Mesenchymal stem cell (in vitro differentiated cells and primary cell): ENCODE results near the gene KIAA0753.

Experiments used
- DNase-seq: peaks from one replicate; pipeline ENCODE4 v3.0.0-alpha.2; 2013
- H2AFZ ChIP-seq: one replicate; pipeline ENCODE4 v1.6.1; 2013; ENCODE audit warnings: low read depth, mild to moderate bottlenecking, control low read depth, inconsistent platforms, low read length, moderate library complexity
- H2AK5ac ChIP-seq: 2 replicates; pipeline ENCODE4 v1.6.1; 2013; ENCODE audit warnings: low read length, moderate library complexity, mild to moderate bottlenecking, inconsistent platforms; ENCODE audit not compliant: severe bottlenecking
- H2BK120ac ChIP-seq: one replicate; pipeline ENCODE4 v1.6.1; 2013; ENCODE audit warnings: low read depth, mild to moderate bottlenecking, inconsistent platforms, low read length, moderate library complexity
- H2BK12ac ChIP-seq, 2 experiments: one replicate each; pipeline ENCODE4 v1.6.1; 2013; ENCODE audit warnings: inconsistent platforms in 2 of 2, low read length in 2 of 2, mild to moderate bottlenecking in 2 of 2, moderate library complexity in 2 of 2, control low read depth in 1 of 2
- H2BK15ac ChIP-seq: one replicate; pipeline ENCODE4 v1.6.1; 2013; ENCODE audit warnings: mild to moderate bottlenecking, low read depth, inconsistent platforms; ENCODE audit not compliant: poor library complexity, severe bottlenecking
- H2BK5ac ChIP-seq: 2 replicates; pipeline ENCODE4 v1.6.1; 2013; ENCODE audit warnings: low read depth, mild to moderate bottlenecking, low read length, control low read depth, inconsistent platforms; ENCODE audit not compliant: poor library complexity, severe bottlenecking
- H3K14ac ChIP-seq, 2 experiments: one replicate each; pipeline ENCODE4 v1.6.1; 2013; ENCODE audit warnings: inconsistent platforms in 2 of 2, low read length in 2 of 2, control low read depth in 1 of 2, mild to moderate bottlenecking in 1 of 2, moderate library complexity in 1 of 2
- H3K18ac ChIP-seq, 2 experiments: one replicate each; pipeline ENCODE4 v1.6.1; 2013; ENCODE audit warnings: inconsistent platforms in 2 of 2, low read length in 2 of 2, control low read depth in 1 of 2, low read depth in 1 of 2, mild to moderate bottlenecking in 1 of 2
- H3K23ac ChIP-seq, 2 experiments: one replicate each; pipeline ENCODE4 v1.6.1; 2013; ENCODE audit warnings: inconsistent platforms in 2 of 2, low read length in 2 of 2, mild to moderate bottlenecking in 2 of 2, moderate library complexity in 2 of 2, control low read depth in 1 of 2
- H3K27ac ChIP-seq: 2 replicates; pipeline ENCODE4 v1.5.1; 2013; ENCODE audit warnings: mild to moderate bottlenecking, moderate library complexity, low read length, control low read depth, inconsistent platforms; ENCODE audit not compliant: poor library complexity, severe bottlenecking
- H3K27me3 ChIP-seq, 2 experiments: 2 replicates each; pipeline versions ENCODE4 v1.6.1 to v1.7.0; 2013; ENCODE audit warnings: low read length in 2 of 2, mild to moderate bottlenecking in 2 of 2, moderate library complexity in 2 of 2, control low read depth in 1 of 2, inconsistent platforms in 1 of 2; ENCODE audit not compliant: control insufficient read depth in 1 of 2, insufficient read depth in 1 of 2
- H3K36me3 ChIP-seq, 2 experiments: 2 replicates each; pipeline versions ENCODE4 v1.6.1 to v1.7.0; 2013; ENCODE audit warnings: low read length in 2 of 2, control low read depth in 1 of 2, inconsistent platforms in 1 of 2, low read depth in 1 of 2, mild to moderate bottlenecking in 1 of 2; ENCODE audit not compliant: insufficient read depth in 2 of 2, control insufficient read depth in 1 of 2
- H3K4ac ChIP-seq, 2 experiments: one replicate each; pipeline ENCODE4 v1.6.1; 2013; ENCODE audit warnings: inconsistent platforms in 2 of 2, low read length in 2 of 2, mild to moderate bottlenecking in 2 of 2, moderate library complexity in 2 of 2, control low read depth in 1 of 2, low read depth in 1 of 2
- H3K4me1 ChIP-seq: 2 replicates; pipeline ENCODE4 v1.6.1; 2013; ENCODE audit warnings: low read depth, low read length, control low read depth; ENCODE audit not compliant: control insufficient read depth, insufficient read depth
- H3K4me2 ChIP-seq: 2 replicates; pipeline ENCODE4 v1.6.1; 2013; ENCODE audit warnings: low read length, mild to moderate bottlenecking, inconsistent platforms; ENCODE audit not compliant: poor library complexity, severe bottlenecking
- H3K4me3 ChIP-seq, 2 experiments: 2 replicates each; pipeline versions ENCODE4 v1.5.1 to v1.7.0; 2013; ENCODE audit warnings: low read length in 2 of 2, mild to moderate bottlenecking in 2 of 2, control low read depth in 1 of 2, low read depth in 1 of 2; ENCODE audit not compliant: insufficient read depth in 1 of 2
- H3K79me1 ChIP-seq: replicated peaks from 2 replicates; pipeline ENCODE4 v1.6.1; 2013; ENCODE audit warnings: mild to moderate bottlenecking, control low read depth, low read length, inconsistent platforms; ENCODE audit not compliant: poor library complexity, severe bottlenecking
- H3K9ac ChIP-seq: 2 replicates; pipeline ENCODE4 v1.7.0; 2013; ENCODE audit warnings: mild to moderate bottlenecking, low read length, moderate library complexity
- H3K9me3 ChIP-seq: 2 replicates; pipeline ENCODE4 v1.7.0; 2013; ENCODE audit warnings: mild to moderate bottlenecking, low read length; ENCODE audit not compliant: control insufficient read depth
- H4K8ac ChIP-seq: one replicate; pipeline ENCODE4 v1.6.1; 2013; ENCODE audit warnings: inconsistent platforms, mild to moderate bottlenecking, low read length, moderate library complexity
- H4K91ac ChIP-seq: one replicate; pipeline ENCODE4 v1.6.1; 2013; ENCODE audit warnings: mild to moderate bottlenecking, low read length, inconsistent platforms
- WGBS: methylation state at CpG from one replicate; pipeline ENCODE4 v1.1.7; 2013; ENCODE audit warnings: mixed read lengths; 5-methylcytosine and 5-hydroxymethylcytosine counted together

Gene KIAA0753

GRCh38 chr17:6534846-6535514 is 105.5 kb downstream of the KIAA0753 start:
- 69% methylated on average over 3 of the region's 3 CpGs for WGBS
- no peak overlapping the region for H3K23ac ChIP-seq
- H2BK120ac ChIP-seq: no peak overlapping the region
- no peak overlapping the region for H2AK5ac ChIP-seq
- no peak overlapping the region for H3K9ac ChIP-seq
- H3K27ac ChIP-seq: no peak overlapping the region
- H3K27me3 ChIP-seq: peaks cover 16 to 20% of the 10 kb centered on the region in 2 experiments
- no peaks in the 10 kb centered on the region for H3K36me3 ChIP-seq
- H4K8ac ChIP-seq: no peak overlapping the region
- no peak overlapping the region for H2BK15ac ChIP-seq
- H3K18ac ChIP-seq: no peak overlapping the region
- no peak overlapping the region for H3K14ac ChIP-seq
- H3K9me3 ChIP-seq: peaks cover 11% of the 10 kb centered on the region
- no peak overlapping the region for H3K4me2 ChIP-seq
- no peak overlapping the region for H2AFZ ChIP-seq
- no peaks in the 10 kb centered on the region for H3K4me1 ChIP-seq
- no peak for DNase-seq
- no peak overlapping the region for H4K91ac ChIP-seq
- H2BK5ac ChIP-seq: no peak overlapping the region
- H3K4ac ChIP-seq: no peak overlapping the region
- H3K79me1 ChIP-seq: no peaks in the 10 kb centered on the region
- no peak overlapping the region for H2BK12ac ChIP-seq
- no peak overlapping the region for H3K4me3 ChIP-seq

GRCh38 chr17:6532441-6532885 is 108.0 kb downstream of the KIAA0753 start:
- no peaks in the 10 kb centered on the region for H3K79me1 ChIP-seq
- H3K9me3 ChIP-seq: no peaks in the 10 kb centered on the region
- H3K18ac ChIP-seq: no peak overlapping the region
- no peak overlapping the region for H2AK5ac ChIP-seq
- no peak overlapping the region for H2BK12ac ChIP-seq
- H2BK5ac ChIP-seq: no peak overlapping the region
- H4K8ac ChIP-seq: no peak overlapping the region
- H3K4ac ChIP-seq: no peak overlapping the region
- no peak overlapping the region for H3K23ac ChIP-seq
- H3K4me3 ChIP-seq: no peak overlapping the region
- H3K27ac ChIP-seq: no peak overlapping the region
- no peak overlapping the region for H3K14ac ChIP-seq
- H4K91ac ChIP-seq: no peak overlapping the region
- WGBS: 61% methylated on average over 5 of the region's 5 CpGs
- no peak for DNase-seq
- no peaks in the 10 kb centered on the region for H3K4me1 ChIP-seq
- no peak overlapping the region for H3K4me2 ChIP-seq
- no peak overlapping the region for H2BK120ac ChIP-seq
- no peak overlapping the region for H3K9ac ChIP-seq
- H2BK15ac ChIP-seq: no peak overlapping the region
- no peaks in the 10 kb centered on the region for H3K36me3 ChIP-seq
- peaks cover 22 to 24% of the 10 kb centered on the region in 2 experiments for H3K27me3 ChIP-seq
- no peak overlapping the region for H2AFZ ChIP-seq

- 69% methylated on average over 7 of the region's 7 CpGs for WGBS
- no peak overlapping the region for H3K23ac ChIP-seq
Measured at GRCh38 chr17:6531575-6531974, 108.9 kb downstream of the KIAA0753 start.

GRCh38 chr17:6530324-6530920 is 110.1 kb downstream of the KIAA0753 start:
- H3K9ac ChIP-seq: no peak overlapping the region
- no peaks in the 10 kb centered on the region for H3K9me3 ChIP-seq
- WGBS: 91% methylated on average over 5 of the region's 5 CpGs
- no peak overlapping the region for H2AK5ac ChIP-seq
- no peaks in the 10 kb centered on the region for H3K36me3 ChIP-seq
- H3K27ac ChIP-seq: no peak overlapping the region
- H2BK15ac ChIP-seq: no peak overlapping the region
- H3K4me2 ChIP-seq: no peak overlapping the region
- H2BK12ac ChIP-seq: no peak overlapping the region
- H3K79me1 ChIP-seq: no peaks in the 10 kb centered on the region
- peaks cover 22 to 24% of the 10 kb centered on the region in 2 experiments for H3K27me3 ChIP-seq
- H3K18ac ChIP-seq: no peak overlapping the region
- no peak overlapping the region for H3K4ac ChIP-seq
- H3K4me3 ChIP-seq: no peak overlapping the region
- DNase-seq: no peak
- H3K14ac ChIP-seq: no peak overlapping the region
- no peak overlapping the region for H2AFZ ChIP-seq
- H3K23ac ChIP-seq: no peak overlapping the region
- no peak overlapping the region for H4K8ac ChIP-seq
- no peak overlapping the region for H4K91ac ChIP-seq
- H2BK5ac ChIP-seq: no peak overlapping the region
- no peaks in the 10 kb centered on the region for H3K4me1 ChIP-seq
- H2BK120ac ChIP-seq: no peak overlapping the region

More at GRCh38 chr17:6531575-6531974, 108.9 kb downstream of the KIAA0753 start:
- no peaks in the 10 kb centered on the region for H3K79me1 ChIP-seq
- no peak for DNase-seq
- H2BK15ac ChIP-seq: no peak overlapping the region
- no peak overlapping the region for H2BK120ac ChIP-seq
- no peak overlapping the region for H4K91ac ChIP-seq
- H3K27me3 ChIP-seq: peaks cover 22 to 24% of the 10 kb centered on the region in 2 experiments
- H3K18ac ChIP-seq: no peak overlapping the region
- H3K9me3 ChIP-seq: no peaks in the 10 kb centered on the region
- H3K14ac ChIP-seq: no peak overlapping the region
- H3K9ac ChIP-seq: no peak overlapping the region
- no peaks in the 10 kb centered on the region for H3K36me3 ChIP-seq
- no peak overlapping the region for H2AFZ ChIP-seq
- no peak overlapping the region for H2AK5ac ChIP-seq
- no peak overlapping the region for H2BK12ac ChIP-seq
- no peak overlapping the region for H3K27ac ChIP-seq
- H3K4ac ChIP-seq: no peak overlapping the region
- no peak overlapping the region for H3K4me2 ChIP-seq
- no peak overlapping the region for H2BK5ac ChIP-seq
- no peaks in the 10 kb centered on the region for H3K4me1 ChIP-seq
- H4K8ac ChIP-seq: no peak overlapping the region
- H3K4me3 ChIP-seq: no peak overlapping the region
